Keratinocyte (primary cell): ENCODE results near the gene LDLRAP1. TPM values are rescaled to one million over a fixed set of nuclear protein-coding genes. Genes with fewer than 3 reads are reported as not detected.

Experiments used
- DNase-seq: peaks from one replicate; pipeline ENCODE4 v3.0.0-alpha.2; 2011; ENCODE audit warnings: low read depth, missing footprints, low spot score
- FAIRE-seq: peaks from 2 replicates; lab custom pipeline; 2011; peaks lifted over from hg19 to GRCh38; lab: Jason Lieb, UNC
- H2AFZ ChIP-seq: 2 replicates; pipeline ENCODE4 v1.6.0; 2012; ENCODE audit warnings: low read length, control low read depth, inconsistent platforms; ENCODE audit not compliant: control insufficient read depth
- H3K27ac ChIP-seq: 2 replicates; pipeline ENCODE4 v1.5.1; 2011; ENCODE audit warnings: low read length; ENCODE audit not compliant: control insufficient read depth, insufficient read depth
- H3K27me3 ChIP-seq: 3 replicates; pipeline ENCODE4 v1.6.0; 2011; ENCODE audit warnings: low read length; ENCODE audit not compliant: control insufficient read depth, insufficient read depth; ENCODE audit errors: extremely low read depth
- H3K36me3 ChIP-seq, 2 experiments: 2 replicates in 1 of 2; 3 replicates in 1 of 2; pipeline ENCODE4 v1.5.1; 2011; ENCODE audit warnings: low read length in 2 of 2, mild to moderate bottlenecking in 1 of 2; ENCODE audit not compliant: control insufficient read depth in 2 of 2, insufficient read depth in 2 of 2; ENCODE audit errors: extremely low read depth in 1 of 2
- H3K4me1 ChIP-seq: 3 replicates; pipeline ENCODE4 v1.5.1; 2011; ENCODE audit warnings: low read length; ENCODE audit not compliant: control insufficient read depth, insufficient read depth; ENCODE audit errors: extremely low read depth
- H3K4me2 ChIP-seq: 3 replicates; pipeline ENCODE4 v1.6.0; 2011; ENCODE audit warnings: low read depth, low read length; ENCODE audit not compliant: control insufficient read depth, insufficient read depth; ENCODE audit errors: extremely low read depth
- H3K4me3 ChIP-seq, 3 experiments: fragments of 200-600 bp in 1 of 3; sonication (generic) in 1 of 3; 2 replicates in 2 of 3; 3 replicates in 1 of 3; pipeline ENCODE4 v1.5.1; 2011 to 2016; ENCODE audit warnings: low read length in 3 of 3, mild to moderate bottlenecking in 3 of 3, control low read depth in 2 of 3, inconsistent platforms in 1 of 3, low read depth in 1 of 3, mixed read lengths in 1 of 3, mixed run types in 1 of 3, moderate library complexity in 1 of 3; ENCODE audit not compliant: control insufficient read depth in 2 of 3, insufficient read depth in 2 of 3; ENCODE audit errors: extremely low read depth in 1 of 3
- H3K79me2 ChIP-seq: 2 replicates; pipeline ENCODE4 v1.6.0; 2012; ENCODE audit warnings: low read length; ENCODE audit not compliant: control insufficient read depth, insufficient read depth
- H3K9ac ChIP-seq: 3 replicates; pipeline ENCODE4 v1.6.0; 2011; ENCODE audit warnings: low read length; ENCODE audit not compliant: control insufficient read depth, insufficient read depth; ENCODE audit errors: extremely low read depth
- H3K9me1 ChIP-seq: 3 replicates; pipeline ENCODE4 v1.6.0; 2011; ENCODE audit warnings: low read length; ENCODE audit not compliant: control insufficient read depth, insufficient read depth; ENCODE audit errors: extremely low read depth
- H3K9me3 ChIP-seq: 2 replicates; pipeline ENCODE4 v1.5.1; 2012; ENCODE audit warnings: low read depth, low read length; ENCODE audit not compliant: control insufficient read depth
- H4K20me1 ChIP-seq: 3 replicates; pipeline ENCODE4 v1.6.0; 2011; ENCODE audit warnings: low read length; ENCODE audit not compliant: control insufficient read depth, insufficient read depth; ENCODE audit errors: extremely low read depth
- EZH2 ChIP-seq: IDR thresholded peaks from one replicate; pipeline ENCODE4 v1.6.1; 2012; ENCODE audit warnings: inconsistent platforms, mild to moderate bottlenecking, low read length, moderate library complexity
- dilution Hi-C: fragments of 300-500 bp; cut with MboI; formaldehyde crosslinking; loops from one replicate; pipeline ENCODE4 v1.7.0; 2020; ENCODE audit warnings: low sequenced_read_pairs; ENCODE audit not compliant: extremely low pct_ligation_motif_present
- polyA plus RNA-seq, 5 experiments: library from polyadenylated mRNA; depleted of rRNA in 3 of 5; stranded (reverse) in 3 of 5; stranded (forward) in 1 of 5; unstranded in 1 of 5; fragments of >200 nt; gene quantifications; 1 replicate in 1 of 5; 2 replicates in 3 of 5; 3 replicates in 1 of 5; pipeline versions ENCODE4 v1.2.1 to v1.2.3, GENCODE V29; 2011 to 2012; ENCODE audit warnings: missing spikeins in 2 of 5, low read depth in 1 of 5, low replicate concordance in 1 of 5
- TF ChIP-seq, protein P1 (sequence below), 3 experiments: IDR thresholded peaks in 1 of 3; conservative IDR thresholded peaks in 1 of 3; optimal IDR thresholded peaks in 1 of 3; 2 replicates in 2 of 3; 3 replicates in 1 of 3; pipeline versions ENCODE3 to v1.5.1; 2011; ENCODE audit warnings: low read length in 3 of 3, mild to moderate bottlenecking in 3 of 3, moderate library complexity in 2 of 3, control low read depth in 1 of 3, inconsistent platforms in 1 of 3; ENCODE audit not compliant: insufficient read depth in 2 of 3; ENCODE audit errors: extremely low read depth in 1 of 3

The LDLRAP1 gene
- polyA plus RNA-seq, 1 donor (not counting 4 experiments of a cell fraction or from before 2014, with no cell fraction given) = 22.3 TPM

- Histone ChIP-seq H3K36me3 (no peaks in the 10 kb centered on the region), H3K9ac (no peak overlapping the region), H3K79me2 (no peaks in the 10 kb centered on the region), H3K4me2 (no peak overlapping the region), H4K20me1 (no peaks in the 10 kb centered on the region), H3K4me1 (peaks cover 7% of the 10 kb centered on the region), H3K9me1 (no peaks in the 10 kb centered on the region), H2AFZ (no peak overlapping the region), H3K27me3 (no peaks in the 10 kb centered on the region), H3K9me3 (no peaks in the 10 kb centered on the region), H3K27ac (no peak overlapping the region), H3K4me3 (no peak overlapping the region)
- dilution Hi-C loops = no loop called here
- FAIRE-seq = no peak
- TF ChIP-seq, protein P1, sequence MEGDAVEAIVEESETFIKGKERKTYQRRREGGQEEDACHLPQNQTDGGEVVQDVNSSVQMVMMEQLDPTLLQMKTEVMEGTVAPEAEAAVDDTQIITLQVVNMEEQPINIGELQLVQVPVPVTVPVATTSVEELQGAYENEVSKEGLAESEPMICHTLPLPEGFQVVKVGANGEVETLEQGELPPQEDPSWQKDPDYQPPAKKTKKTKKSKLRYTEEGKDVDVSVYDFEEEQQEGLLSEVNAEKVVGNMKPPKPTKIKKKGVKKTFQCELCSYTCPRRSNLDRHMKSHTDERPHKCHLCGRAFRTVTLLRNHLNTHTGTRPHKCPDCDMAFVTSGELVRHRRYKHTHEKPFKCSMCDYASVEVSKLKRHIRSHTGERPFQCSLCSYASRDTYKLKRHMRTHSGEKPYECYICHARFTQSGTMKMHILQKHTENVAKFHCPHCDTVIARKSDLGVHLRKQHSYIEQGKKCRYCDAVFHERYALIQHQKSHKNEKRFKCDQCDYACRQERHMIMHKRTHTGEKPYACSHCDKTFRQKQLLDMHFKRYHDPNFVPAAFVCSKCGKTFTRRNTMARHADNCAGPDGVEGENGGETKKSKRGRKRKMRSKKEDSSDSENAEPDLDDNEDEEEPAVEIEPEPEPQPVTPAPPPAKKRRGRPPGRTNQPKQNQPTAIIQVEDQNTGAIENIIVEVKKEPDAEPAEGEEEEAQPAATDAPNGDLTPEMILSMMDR (optimal IDR thresholded peaks at IDR 0.05 in 1 of 3, IDR thresholded peaks at IDR 0.05 in 1 of 3, conservative IDR thresholded peaks at IDR 0.05 in 1 of 3; ENCODE audit: extremely low read depth in 1 of 3, insufficient read depth in 2 of 3, low read length in 3 of 3) = no peak
- no peak for TF ChIP-seq EZH2
- no peak for DNase-seq
Measured at GRCh38 chr1:25576459-25577133, 33.2 kb downstream of the LDLRAP1 start.

DNA sequence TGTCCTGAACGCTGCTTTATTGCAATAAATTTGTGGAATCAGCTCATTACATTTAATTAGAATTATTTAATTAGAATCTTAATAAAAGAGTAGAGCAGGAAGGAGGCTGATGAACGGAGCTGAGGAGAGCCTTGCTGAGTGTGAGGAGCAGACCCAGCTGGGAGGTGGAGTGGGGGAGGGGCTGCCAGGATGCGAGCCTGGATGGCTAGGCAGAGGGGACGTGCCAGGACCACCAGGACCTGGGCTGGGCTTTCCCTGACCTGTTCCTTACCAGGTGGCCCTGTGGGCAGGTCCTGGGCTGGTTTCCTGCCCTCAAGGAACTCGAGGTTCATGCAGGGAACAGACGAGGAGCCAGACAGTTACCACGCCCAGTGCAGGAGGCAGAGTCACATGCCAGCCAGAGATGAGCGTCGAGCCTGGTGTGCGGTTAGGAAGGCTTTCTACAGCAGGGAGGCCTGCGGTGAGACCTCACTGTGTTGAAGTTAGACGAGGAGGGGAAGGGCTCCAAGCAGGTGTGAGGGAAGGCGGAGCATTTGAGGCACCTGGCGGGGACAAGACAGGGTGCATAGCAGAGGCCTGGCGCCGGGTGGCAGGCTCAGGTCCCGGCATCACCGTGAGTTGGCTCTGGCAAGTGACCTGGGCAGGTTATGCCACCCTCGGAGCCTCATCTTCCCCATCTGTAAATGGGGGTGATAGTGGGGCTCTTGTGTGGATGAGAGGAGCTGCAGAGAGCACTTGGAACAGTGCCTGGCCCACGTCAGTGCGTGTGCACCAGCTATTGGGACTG, 33.9 kb downstream of the LDLRAP1 start:
- Histone ChIP-seq H3K27ac (no peak overlapping the region), H3K4me1 (peaks cover 7% of the 10 kb centered on the region), H3K27me3 (no peaks in the 10 kb centered on the region), H3K4me3 (no peak overlapping the region), H3K4me2 (no peak overlapping the region), H4K20me1 (no peaks in the 10 kb centered on the region), H3K9ac (no peak overlapping the region), H3K9me1 (no peaks in the 10 kb centered on the region), H3K79me2 (no peaks in the 10 kb centered on the region), H2AFZ (no peak overlapping the region), H3K9me3 (no peaks in the 10 kb centered on the region), H3K36me3 (no peaks in the 10 kb centered on the region)
- dilution Hi-C loops = no loop called here
- FAIRE-seq (no peak), DNase-seq (no peak)
- TF ChIP-seq, protein P1 (optimal IDR thresholded peaks at IDR 0.05 in 1 of 3, IDR thresholded peaks at IDR 0.05 in 1 of 3, conservative IDR thresholded peaks at IDR 0.05 in 1 of 3; ENCODE audit: extremely low read depth in 1 of 3, insufficient read depth in 2 of 3, low read length in 3 of 3) = no peak
- TF ChIP-seq EZH2 = no peak
